ENCODE data around the gene PLB1. TPM values are rescaled to one million over a fixed set of nuclear protein-coding genes. Genes with fewer than 3 reads are reported as not detected.

The PLB1 gene
- total and polyA plus RNA-seq, 8 donors, result 0.45 to 18.8 (median 3.4) TPM

- no peaks in the 10 kb centered on the region for H3K27me3 ChIP-seq
- no peak overlapping the region for H3K4me3 ChIP-seq
- DNase-seq, result no peak
- intact Hi-C loops (cut with DNase I; ENCODE audit: low total_unique reads), result no loop called here
- peak overlapping the region in 1 of 5 donors; percentile 46 for H3K27ac ChIP-seq
- TF ChIP-seq POLR2AphosphoS5 (IDR thresholded peaks at IDR 0.05) (no peak), POLR2A (IDR thresholded peaks at IDR 0.05) (no peak), CTCF (IDR thresholded peaks at IDR 0.05) (no peak), EP300 (IDR thresholded peaks at IDR 0.05) (no peak)
- peaks cover 10 to 27% (median 13%) of the 10 kb centered on the region in 4 donors for H3K4me1 ChIP-seq
- no peaks in the 10 kb centered on the region for H3K9me3 ChIP-seq
- WGBS, 5 donors, result 61 to 76% (median 70%) methylated on average over 4 of the region's 4 CpGs
- H3K36me3 ChIP-seq, result no peaks in the 10 kb centered on the region
These were observed 153.0 kb downstream of the PLB1 start for GRCh38 chr2:28648671-28649395.

- Histone ChIP-seq H3K9me3 (no peaks in the 10 kb centered on the region), H3K4me3 (no peak overlapping the region), H3K36me3 (no peaks in the 10 kb centered on the region), H3K27ac (no peak overlapping the region), H3K4me1 (peaks cover 2 to 25% (median 11%) of the 10 kb centered on the region in 4 donors), H3K27me3 (no peaks in the 10 kb centered on the region)
- intact Hi-C loops (cut with DNase I; ENCODE audit: low total_unique reads), result no loop called here
- no peak for DNase-seq
- 74 to 89% (median 86%) methylated on average over 8 of the region's 8 CpGs for WGBS, 5 donors
- TF ChIP-seq POLR2AphosphoS5 (IDR thresholded peaks at IDR 0.05) (no peak), CTCF (IDR thresholded peaks at IDR 0.05) (no peak), EP300 (IDR thresholded peaks at IDR 0.05) (no peak), POLR2A (IDR thresholded peaks at IDR 0.05) (no peak)
These were observed 153.8 kb downstream of the PLB1 start for GRCh38 chr2:28649481-28650265.

- no peak overlapping the region for H3K27ac ChIP-seq
- H3K4me1 ChIP-seq, result peaks cover 1 to 25% (median 15%) of the 10 kb centered on the region in 4 donors
- TF ChIP-seq EP300 (IDR thresholded peaks at IDR 0.05), result no peak
- TF ChIP-seq CTCF (IDR thresholded peaks at IDR 0.05), result no peak
- no peak for TF ChIP-seq POLR2A (IDR thresholded peaks at IDR 0.05)
- TF ChIP-seq POLR2AphosphoS5 (IDR thresholded peaks at IDR 0.05), result no peak
- H3K4me3 ChIP-seq, result no peak overlapping the region
- no peak for DNase-seq
- no peaks in the 10 kb centered on the region for H3K36me3 ChIP-seq
- H3K9me3 ChIP-seq, result no peaks in the 10 kb centered on the region
- 72 to 85% (median 75%) methylated on average over 4 of the region's 4 CpGs for WGBS, 5 donors
- no peaks in the 10 kb centered on the region for H3K27me3 ChIP-seq
- intact Hi-C loops (cut with DNase I; ENCODE audit: low total_unique reads), result no loop called here
These were observed 154.4 kb downstream of the PLB1 start for GRCh38 chr2:28650266-28650584.

GRCh38 chr2:28652217-28652616, 156.4 kb downstream of the PLB1 start:
- WGBS, 5 donors, result 38 to 56% (median 46%) methylated on average over 1 of the region's 1 CpG
- Histone ChIP-seq H3K27ac (no peak overlapping the region), H3K9me3 (no peaks in the 10 kb centered on the region), H3K4me3 (no peak overlapping the region), H3K36me3 (no peaks in the 10 kb centered on the region), H3K27me3 (no peaks in the 10 kb centered on the region), H3K4me1 (peaks cover 5 to 36% (median 23%) of the 10 kb centered on the region in 4 donors)
- TF ChIP-seq EP300 (IDR thresholded peaks at IDR 0.05) (no peak), POLR2A (IDR thresholded peaks at IDR 0.05) (no peak), CTCF (IDR thresholded peaks at IDR 0.05) (no peak), POLR2AphosphoS5 (IDR thresholded peaks at IDR 0.05) (no peak)
- intact Hi-C loops (cut with DNase I; ENCODE audit: low total_unique reads), result no loop called here
- no peak for DNase-seq

Data from stomach (tissue), 9 donors.